Gastrocnemius medialis (tissue), 4 donors: ENCODE results near the gene CHID1.

Experiments used
- POLR2A ChIP-seq, 2 donors: fragments of 450-650 bp; IDR thresholded peaks; one replicate each; pipeline ENCODE4 v1.6.1; 2017; ENCODE audit warnings: antibody characterized with exemption in 2 of 2, mild to moderate bottlenecking in 2 of 2, moderate library complexity in 2 of 2
- TF ChIP-seq, protein P1 (sequence below), 5 experiments: fragments of 450-650 bp in 3 of 5; fragments of 200-600 bp in 2 of 5; sonication (generic) in 2 of 5; IDR thresholded peaks in 4 of 5; conservative IDR thresholded peaks in 1 of 5; 1 replicate in 4 of 5; 2 replicates in 1 of 5; pipeline ENCODE4 v1.5.1; 2016 to 2019; ENCODE audit warnings: antibody characterized with exemption in 5 of 5, mild to moderate bottlenecking in 3 of 5, moderate library complexity in 3 of 5

DNA sequence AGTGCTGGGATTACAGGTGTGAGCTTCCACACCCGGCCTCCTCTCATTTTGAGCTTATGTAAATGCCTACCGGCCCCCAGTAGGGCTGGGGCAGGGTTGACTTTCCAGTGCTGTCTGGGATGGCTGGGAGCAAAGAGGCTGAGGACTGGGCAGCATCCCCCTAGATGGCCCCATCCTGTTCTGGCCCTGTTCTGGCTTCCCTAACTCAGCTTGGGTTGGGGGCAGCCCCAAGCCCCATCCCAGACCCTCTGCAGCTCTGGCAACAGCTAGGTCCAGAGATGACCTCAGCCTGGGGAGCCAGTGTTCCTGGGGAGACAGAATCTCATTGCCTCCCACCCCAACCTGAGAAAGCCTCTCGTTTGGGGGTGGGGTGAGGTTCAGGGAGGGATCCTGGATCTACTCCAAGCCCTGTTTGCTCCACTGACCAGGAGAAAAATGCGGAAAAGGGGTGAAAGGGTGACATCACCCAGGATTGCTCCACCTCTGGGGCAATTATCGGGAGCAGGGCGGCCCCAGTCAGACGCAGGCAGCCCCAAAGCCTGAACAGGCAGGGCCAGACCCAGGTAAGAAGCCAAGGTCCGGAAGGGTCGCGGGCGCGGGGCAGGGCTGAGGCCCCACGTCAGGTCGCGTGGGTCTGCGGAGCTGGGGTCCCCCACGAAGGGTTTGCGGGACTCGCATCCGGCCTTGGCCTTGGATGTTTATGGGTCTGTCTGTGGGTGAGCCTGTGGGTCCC lies 92.0 kb downstream of the CHID1 start, which contains the start of gene PNPLA2:
- TF ChIP-seq, protein P1, sequence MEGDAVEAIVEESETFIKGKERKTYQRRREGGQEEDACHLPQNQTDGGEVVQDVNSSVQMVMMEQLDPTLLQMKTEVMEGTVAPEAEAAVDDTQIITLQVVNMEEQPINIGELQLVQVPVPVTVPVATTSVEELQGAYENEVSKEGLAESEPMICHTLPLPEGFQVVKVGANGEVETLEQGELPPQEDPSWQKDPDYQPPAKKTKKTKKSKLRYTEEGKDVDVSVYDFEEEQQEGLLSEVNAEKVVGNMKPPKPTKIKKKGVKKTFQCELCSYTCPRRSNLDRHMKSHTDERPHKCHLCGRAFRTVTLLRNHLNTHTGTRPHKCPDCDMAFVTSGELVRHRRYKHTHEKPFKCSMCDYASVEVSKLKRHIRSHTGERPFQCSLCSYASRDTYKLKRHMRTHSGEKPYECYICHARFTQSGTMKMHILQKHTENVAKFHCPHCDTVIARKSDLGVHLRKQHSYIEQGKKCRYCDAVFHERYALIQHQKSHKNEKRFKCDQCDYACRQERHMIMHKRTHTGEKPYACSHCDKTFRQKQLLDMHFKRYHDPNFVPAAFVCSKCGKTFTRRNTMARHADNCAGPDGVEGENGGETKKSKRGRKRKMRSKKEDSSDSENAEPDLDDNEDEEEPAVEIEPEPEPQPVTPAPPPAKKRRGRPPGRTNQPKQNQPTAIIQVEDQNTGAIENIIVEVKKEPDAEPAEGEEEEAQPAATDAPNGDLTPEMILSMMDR (IDR thresholded peaks at IDR 0.05 in 4 of 5, conservative IDR thresholded peaks at IDR 0.05 in 1 of 5): no peak
- no peak for TF ChIP-seq POLR2A (IDR thresholded peaks at IDR 0.05)
